GM19455 (cell line): ENCODE results near the gene IL4I1.

Experiments used
- ATAC-seq: cut with Tn5 transposase; IDR thresholded peaks from one replicate; pipeline ENCODE4 v1.9.1; 2021; ENCODE audit not compliant: unreplicated experiment

Gene IL4I1

DNA sequence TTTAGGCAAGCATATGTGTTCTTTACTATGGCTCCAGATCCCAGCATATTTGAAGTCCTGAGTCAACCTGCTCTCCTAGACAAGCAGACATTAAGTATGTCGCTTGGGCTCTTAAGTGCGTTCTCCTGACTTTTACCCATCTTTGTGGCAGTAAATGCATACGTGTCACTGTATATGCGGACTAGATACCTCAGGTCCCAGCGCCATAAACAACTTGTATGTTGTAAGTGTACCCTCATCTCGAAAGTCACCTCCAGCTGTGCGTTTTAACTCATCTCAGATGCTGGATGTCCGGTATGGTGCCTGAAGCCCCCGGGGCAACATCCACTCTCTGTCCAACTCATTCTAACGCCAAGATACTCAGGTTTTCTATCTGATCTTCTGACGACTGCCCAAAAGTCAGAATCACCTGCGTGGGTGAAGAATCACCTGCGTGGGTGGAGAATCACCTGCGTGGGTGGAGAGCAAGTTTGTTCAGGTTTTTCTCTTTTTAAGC is 44.0 kb downstream of the IL4I1 start:
- no peak for ATAC-seq

DNA sequence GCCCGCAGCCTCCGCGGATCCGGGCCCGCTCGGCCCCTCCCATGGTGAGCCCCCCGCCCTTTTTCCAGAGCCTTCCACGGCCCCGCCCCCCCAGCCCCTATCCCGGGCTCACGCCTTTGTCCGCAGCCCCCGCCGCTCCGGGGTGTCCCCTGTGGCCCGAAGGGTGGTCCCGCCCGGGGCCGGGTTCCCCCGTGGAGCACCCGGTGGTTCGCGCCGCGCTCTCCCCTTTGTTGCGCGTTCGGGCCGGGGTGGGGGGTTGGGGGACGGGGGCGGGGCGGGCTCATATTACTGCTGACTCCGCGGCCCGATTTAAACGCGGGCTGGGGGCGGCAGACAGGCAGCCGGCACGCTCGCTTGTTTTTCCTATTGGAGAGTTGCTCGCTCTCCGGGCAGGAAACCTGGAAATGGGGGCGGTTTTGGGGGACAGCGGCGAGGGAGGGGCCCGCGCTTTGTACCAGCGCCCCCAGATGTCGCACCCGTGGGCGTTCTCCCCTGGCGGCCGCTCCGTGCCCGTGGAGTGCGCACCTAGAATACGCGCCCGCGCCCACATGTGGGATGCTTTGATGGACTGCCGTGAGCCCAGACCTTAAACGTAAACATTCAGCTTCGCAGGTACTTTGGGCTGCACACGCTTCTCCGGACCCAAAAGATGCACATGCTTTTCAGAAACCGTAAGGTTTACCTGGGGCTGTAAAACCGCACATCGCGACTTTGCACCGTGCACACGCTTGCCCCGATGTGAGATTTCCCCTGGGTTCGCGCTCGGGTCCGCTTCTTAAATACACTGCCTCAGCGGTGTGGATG is 45.0 kb downstream of the IL4I1 start:
- ATAC-seq, result peak; percentile 4

DNA sequence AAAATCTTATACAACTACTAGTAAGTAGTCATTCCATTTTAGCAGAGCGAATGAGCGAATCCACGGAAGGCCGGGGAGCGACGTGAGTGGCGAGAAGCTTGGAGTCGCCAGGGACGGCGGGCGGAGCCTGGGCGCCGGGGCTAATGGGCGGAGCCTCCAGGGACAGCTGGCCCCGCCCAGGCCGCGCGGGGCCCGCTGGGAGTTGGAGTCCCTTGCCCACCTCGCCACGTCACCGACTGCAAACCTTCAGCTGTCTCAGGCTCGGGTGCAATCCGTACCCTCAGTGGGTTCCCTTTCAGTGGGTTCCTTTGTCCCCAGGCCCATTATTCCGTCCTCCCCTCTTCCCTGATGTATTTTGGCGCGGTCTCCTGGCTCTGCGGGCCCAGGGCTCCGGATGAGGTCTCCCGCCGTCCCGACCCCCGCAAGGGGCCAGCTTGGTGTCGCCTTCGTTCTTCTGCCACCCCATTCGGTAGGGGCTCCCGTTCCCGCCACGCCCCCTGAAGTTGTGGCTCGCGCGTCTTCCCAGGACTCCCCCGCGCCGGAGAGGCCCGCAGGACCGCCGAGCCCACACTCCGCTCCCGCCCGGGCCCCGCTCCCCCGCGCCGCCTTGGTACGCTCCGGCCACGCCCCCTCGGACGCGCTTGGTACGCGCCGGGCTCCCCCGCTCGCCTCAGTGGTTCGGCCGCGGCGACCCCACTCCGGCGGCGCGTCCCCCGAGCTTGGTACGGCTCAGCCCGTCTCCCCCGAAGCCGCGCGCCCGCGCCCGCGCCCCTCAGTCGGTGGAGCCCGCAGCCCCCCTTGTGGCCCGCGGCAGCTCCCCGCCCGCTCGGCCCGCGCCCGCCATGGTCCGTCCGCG is 46.0 kb downstream of the IL4I1 start, which contains the start of gene PTOV1:
Gene PTOV1 (plus strand): TSS at position 673 of the 856 bp plus-strand sequence.
- ATAC-seq, result peak; percentile 70

DNA sequence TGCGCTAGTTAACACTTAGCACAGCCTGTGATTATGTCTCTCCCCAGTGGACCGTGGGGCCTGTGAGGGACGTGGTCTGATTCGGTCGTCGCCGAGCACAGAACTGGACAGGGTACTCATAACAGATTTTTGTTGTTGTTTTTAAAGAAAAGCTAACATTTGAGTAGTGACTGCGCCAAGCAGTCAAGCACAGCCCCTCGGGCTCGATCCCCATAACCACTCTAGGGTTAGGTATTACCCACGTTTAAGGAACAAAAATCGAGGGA is 46.5 kb downstream of the IL4I1 start:
- peak; percentile 8 for ATAC-seq

DNA sequence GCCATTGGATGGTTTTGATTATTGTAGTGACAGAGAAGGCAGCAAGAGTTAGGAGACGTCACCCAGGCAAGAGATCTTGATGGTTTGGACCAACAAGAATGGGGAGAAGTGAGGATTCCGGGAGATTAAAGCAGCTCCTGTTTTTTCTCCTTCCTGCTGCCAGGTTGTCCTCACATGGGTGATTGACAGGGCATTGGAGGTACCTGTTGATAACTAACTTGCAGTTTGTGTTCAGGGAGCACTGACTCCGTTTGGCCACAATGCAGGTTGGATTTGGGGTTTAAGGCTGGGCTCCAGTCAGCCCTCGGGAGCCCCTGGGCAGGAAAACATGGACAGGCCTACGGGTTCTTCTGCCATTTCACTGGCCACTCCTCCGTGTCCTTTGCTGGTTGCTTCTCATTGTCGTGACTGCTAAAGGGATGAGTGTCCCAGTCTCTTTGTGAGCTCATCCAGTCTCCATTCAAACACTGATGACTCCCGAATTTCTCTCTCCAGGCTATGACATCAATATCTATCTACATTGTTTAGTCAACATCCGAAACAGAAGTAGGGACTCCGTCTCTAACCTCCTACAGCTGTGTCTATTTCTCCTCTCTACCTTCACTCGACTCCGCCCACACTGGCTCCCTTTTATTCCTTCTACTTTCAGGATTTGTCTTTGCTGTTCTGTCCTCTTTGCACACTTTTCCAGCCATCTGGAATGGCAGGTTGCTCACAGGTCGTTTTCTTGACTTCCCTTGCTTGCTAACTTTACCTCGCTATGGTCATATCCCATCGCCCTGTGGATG is 47.1 kb downstream of the IL4I1 start:
- no peak for ATAC-seq

DNA sequence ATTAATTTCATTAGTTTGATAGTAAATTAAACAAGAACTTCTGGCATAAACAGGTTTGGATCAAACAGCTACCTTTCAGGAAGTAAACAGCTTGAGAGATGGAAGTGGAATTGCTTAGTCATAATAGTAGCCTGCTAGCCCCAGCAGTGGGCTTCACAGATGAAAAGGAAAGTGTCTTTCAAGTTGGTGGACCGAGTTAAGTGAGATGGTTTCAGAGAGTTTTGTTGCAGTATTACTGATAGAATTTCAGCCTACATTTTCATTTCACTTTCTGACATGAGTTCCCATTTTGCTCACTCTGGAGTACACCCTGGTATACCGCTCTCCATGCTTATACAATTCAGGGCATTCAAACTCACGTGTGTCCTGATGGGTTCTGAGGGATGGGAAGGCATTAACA is 47.7 kb downstream of the IL4I1 start:
- no peak for ATAC-seq

DNA sequence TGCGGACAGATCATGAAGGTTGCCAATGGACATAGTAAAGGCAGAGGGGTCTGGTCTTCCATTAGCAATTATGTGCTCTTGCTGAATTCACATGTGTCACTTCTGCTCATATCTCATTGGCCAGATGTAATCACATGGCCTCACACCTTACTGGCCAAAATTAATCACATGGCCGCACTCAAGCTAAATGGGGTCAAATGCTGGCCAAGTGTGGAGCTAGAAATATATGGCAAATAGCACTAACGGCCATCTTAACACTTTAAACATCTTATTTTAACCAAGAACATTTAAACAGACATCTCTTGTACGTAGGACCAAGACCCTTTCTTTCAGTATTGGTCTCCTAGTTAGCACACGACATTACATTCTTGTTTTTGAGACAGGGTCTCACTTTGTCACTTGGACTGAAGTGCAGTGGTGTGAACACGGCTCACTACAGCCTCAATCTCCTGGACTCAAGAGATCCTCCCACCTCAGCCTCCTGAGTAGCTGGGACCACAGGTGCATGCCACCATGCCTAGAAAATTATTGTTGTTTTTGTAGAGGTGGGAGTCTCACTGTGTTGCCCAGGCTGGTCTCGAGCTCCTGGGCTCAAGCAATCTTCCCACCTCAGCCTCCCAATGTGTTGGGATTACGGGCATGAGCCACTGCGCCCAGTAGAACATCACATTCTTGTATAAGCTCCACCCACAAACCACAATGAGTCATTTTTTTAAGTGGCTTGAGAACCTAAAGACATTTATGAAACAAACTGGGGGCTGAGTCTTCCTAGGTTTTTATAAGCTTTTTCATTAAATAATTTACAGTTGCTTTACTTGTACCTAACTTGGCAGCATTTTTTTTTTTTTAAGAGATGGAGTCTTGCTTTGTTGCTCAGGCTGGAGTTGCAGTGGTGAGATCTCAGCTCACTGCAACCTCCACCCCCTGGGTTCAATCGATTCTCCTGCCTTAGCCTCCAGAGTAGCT is 48.7 kb downstream of the IL4I1 start:
- ATAC-seq, result no peak

DNA sequence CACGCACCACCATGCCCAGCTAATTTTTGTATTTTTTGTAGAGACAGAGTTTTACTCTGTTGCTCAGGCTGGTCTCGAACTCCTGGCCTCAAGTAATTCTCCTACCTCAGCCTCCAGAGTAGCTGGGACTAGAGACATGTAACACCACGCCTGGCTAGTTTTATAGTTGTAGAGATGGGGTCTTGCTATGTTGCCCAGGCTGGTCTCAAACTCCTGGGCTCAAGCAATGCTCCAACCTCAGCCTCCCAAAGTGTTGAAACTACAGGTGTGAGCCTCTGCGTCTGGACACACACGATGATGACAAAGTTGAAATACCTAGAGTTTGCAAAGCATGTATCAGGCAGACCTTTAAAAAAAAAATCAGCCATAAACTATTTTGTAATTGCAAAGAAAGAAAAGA is 50.3 kb downstream of the IL4I1 start:
- no peak for ATAC-seq

DNA sequence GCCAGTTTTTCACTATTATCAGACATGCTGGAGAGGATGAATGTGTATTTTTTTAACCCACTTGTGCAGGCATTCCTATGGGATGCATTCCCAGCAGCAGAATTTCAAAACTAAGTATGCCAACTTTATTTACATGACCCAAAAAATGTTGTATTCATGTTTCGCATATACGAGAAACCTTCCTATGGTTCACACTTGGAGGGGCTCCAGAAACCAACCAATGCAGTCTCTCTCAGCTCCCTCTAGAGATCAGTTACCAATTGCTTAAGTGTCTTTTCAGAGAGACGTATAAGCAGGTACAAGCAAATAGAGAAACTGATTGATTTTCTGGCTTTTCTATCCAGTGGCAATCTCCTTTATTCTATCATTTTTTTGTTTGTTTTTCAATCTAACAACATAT is 51.3 kb downstream of the IL4I1 start:
- no peak for ATAC-seq

DNA sequence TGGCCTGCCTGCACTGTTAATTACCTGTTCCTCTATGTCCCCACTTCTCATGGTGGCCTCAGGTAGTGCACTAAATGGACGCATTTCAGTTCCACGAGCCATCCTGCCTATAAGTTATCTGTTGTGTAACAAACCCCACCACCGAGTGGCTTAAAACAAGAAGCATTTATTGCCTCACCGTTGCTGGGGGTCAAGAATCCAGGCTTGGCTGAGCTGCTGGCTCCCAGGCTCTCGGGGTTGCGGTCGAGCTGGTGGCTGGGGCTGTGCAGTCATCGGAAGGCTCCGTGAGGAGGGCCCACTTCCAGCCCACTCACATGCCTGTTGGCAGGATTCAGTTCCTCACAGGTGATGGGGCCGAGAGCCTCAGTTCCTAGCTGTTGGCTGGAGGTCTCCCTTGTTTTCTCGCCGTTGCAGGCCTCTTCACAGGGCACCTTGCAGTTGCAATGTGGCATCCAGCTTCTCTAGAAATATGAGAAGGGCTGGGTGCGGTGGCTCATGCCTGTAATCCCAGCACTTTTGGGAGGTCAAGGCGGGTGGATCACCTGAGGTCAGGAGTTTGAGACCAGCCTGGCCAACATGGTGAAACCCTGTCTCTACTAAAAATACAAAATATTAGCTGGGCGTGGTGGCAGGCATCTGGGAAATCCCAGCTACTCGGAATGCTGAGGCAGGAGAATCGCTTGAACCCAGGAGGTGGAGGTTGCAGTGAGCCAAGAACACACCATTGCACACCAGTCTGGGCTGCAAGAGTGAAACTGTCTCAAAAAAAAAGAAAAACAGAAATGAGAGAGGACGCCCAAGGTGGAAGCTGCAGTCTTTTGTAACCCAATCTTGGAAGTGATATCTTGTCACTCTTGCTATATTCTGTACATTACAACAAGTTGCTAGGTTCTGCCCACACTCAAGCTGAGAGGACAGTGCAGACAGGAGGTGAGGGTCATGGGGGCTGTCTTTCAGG is 52.3 kb downstream of the IL4I1 start:
- ATAC-seq, result no peak

DNA sequence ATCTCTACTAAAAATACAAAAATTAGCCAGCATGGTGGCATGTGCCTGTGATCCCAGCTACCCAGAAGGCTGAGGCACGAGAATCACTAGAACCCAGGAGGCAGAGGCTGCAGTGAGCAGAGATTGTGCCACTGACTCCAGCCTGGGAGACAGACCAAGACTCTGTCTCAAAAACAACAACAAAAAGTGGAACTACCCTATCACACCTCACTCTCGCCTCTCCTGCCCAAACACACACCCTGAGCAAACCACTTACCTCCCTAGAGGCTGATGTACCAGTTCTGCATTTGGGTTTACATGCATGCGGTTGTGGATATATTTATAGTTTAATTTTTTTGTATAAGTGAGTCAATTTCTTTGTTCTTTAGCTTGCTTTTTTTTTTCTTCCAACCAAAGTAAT is 53.4 kb downstream of the IL4I1 start:
- no peak for ATAC-seq

DNA sequence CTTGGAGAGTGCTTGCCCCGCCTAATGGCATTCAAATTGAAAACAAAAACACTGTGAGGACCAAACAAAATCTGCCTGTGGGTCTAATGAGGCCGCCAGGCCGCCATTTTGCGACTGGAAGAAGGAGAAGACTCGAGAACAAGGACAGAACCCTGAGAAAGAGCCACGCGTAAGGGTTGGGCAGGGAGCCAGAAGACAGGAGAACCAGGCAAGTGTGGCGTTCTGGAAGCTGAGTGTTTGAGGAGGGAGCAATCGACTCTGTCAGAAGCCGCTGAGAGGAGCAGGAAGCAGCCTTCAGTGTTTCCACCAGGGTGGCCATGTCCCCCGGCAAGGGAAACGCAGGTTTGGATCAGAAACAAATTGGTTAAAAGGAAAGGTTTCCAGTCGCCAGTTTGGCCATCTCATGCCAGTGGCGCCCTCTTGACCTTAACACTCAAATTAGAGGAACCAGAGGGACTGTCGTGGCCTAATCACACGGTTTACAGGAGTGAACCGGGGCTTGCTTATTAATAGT is 55.9 kb downstream of the IL4I1 start:
- no peak for ATAC-seq

DNA sequence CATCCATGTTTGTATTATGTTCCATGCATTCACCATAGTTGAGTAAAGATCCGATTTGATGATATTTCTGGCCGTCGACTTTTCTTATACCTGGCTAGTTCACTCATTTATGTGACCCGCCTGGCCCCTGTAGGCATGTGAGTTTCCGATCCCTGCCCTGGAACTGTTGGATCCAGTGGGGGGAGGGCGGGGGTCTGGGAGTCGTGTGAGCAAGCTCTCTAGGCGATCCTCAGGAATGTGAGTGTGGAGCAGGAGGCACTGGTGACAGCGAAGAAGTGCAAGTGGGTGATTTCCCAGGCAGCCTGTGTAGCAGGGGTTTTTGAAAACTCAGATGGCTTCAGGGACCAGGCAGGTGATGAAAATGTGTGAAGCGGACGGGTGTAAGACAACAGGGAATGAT is 56.4 kb downstream of the IL4I1 start:
- ATAC-seq, result no peak

DNA sequence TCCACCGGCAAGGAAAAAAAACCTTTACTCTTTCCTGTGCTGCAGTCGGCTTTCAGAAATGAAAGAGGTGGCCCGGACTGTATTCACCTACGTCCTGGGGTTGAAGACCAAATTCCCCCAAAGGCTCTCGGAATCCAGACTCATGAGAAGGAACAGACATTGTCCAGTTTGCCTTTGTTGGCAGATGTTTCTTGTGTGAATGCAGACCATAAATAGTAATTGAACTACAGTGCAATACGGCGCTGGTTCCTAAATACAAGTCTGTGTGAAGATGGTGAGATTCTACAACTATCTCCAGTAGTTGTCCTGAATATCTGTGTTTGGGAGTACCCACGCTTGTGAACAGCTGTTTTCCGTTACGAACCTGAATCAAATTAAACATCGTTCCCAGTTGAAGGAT is 57.0 kb downstream of the IL4I1 start:
- no peak for ATAC-seq
